Stimulated activated naive B cell treated with anti-CD40 and anti-IgM and Interleukin-4, amounts not matched to agents 10 μg/mL and 1 μg/mL and 100 μg/mL, for 72 hours (primary cell): ENCODE measurements around the gene NTMT2.
"Not testable (repeated sequence)": the region's sequence is repeated elsewhere in the genome, so short reads cannot be mapped to it uniquely, and the experiment has no call there.

Source experiments
- ATAC-seq, 2 donors: fragments of 150-1000 bp; cut with Tn5 transposase; replicated peaks; 2 replicates each; pipeline ENCODE4 v1.10.0; 2021; ENCODE audit warnings: moderate library complexity in 1 of 2
- DNase-seq: peaks from one replicate; pipeline ENCODE4 v3.0.0; 2021
- H3K27ac Mint-ChIP-seq: one replicate; pipeline ENCODE4 v1.8.0; 2022; ENCODE audit warnings: mild to moderate bottlenecking, mixed read lengths
- H3K27me3 Mint-ChIP-seq, 2 donors: one replicate each; pipeline ENCODE4 v1.8.0; 2022; ENCODE audit warnings: mixed read lengths in 2 of 2
- H3K36me3 Mint-ChIP-seq, 2 donors: one replicate each; pipeline ENCODE4 v1.8.0; 2022; ENCODE audit warnings: mixed read lengths in 2 of 2, mild to moderate bottlenecking in 1 of 2
- H3K4me1 Mint-ChIP-seq, 2 donors: one replicate each; pipeline ENCODE4 v1.8.0; 2022; ENCODE audit warnings: mixed read lengths in 2 of 2, mild to moderate bottlenecking in 1 of 2
- H3K4me3 Mint-ChIP-seq, 2 donors: one replicate each; pipeline ENCODE4 v1.8.0; 2022; ENCODE audit warnings: mild to moderate bottlenecking in 2 of 2, mixed read lengths in 2 of 2, moderate library complexity in 1 of 2
- H3K9me3 Mint-ChIP-seq, 2 donors: one replicate each; pipeline ENCODE4 v1.8.0; 2022; ENCODE audit warnings: mixed read lengths in 2 of 2, mild to moderate bottlenecking in 1 of 2

The NTMT2 gene

DNA sequence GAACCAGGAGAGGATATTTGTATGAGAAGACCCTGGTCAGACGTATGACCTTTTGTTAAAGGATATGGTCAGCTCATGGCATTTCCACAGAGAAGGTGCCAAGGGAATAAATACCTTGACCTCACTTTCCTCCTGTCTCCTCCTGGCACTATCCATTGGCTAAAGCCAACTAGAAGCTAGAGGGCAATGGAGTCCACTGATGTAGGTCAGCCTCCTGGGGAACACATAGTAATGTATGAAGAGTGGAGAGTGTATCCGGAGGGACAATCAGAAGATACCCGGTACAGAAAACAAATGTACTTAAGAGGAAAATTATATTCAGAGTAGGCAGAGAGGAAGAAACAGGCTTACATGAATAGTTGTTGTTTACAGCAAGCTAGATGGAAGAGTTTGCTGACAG is 698 bp upstream of the NTMT2 start:
- Mint-ChIP-seq H3K4me3 (no peak overlapping the region), H3K36me3 (no peaks in the 10 kb centered on the region), H3K9me3 (peaks cover 5 to 12% of the 10 kb centered on the region in 2 donors), H3K27me3 (peaks cover 9 to 10% of the 10 kb centered on the region in 2 donors), H3K27ac (no peak overlapping the region), H3K4me1 (no peaks in the 10 kb centered on the region)
- no peak for DNase-seq
- ATAC-seq = no peak

DNA sequence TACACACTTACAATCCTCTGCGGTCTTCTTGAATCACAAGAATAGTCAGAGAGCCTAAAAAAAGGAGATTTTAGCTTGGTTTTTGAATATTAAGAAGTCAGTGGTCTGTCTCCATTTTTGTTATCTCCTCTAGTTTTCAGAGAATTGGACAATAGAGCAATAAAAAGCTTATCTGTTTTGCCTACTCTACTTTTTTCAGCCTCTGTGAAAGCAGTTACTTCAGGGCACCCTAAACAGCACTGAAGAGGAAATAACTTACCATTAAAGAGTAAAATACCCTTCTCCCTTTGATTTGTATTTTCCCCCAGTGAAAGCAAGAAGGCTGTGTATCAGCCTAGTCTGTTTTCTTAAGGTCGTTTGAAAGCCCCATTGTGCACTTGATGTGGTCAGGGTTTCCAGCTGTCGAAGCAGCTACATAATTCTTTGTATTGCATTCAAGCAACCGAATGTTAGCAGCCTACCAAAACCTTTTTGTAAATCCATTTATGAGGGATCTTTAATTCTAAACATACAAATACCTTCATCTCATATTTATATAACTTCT is 1.0 kb downstream of the NTMT2 start:
- H3K9me3 Mint-ChIP-seq = peaks cover 5 to 12% of the 10 kb centered on the region in 2 donors
- H3K27me3 Mint-ChIP-seq = peaks cover 6 to 10% of the 10 kb centered on the region in 2 donors
- H3K4me1 Mint-ChIP-seq = no peaks in the 10 kb centered on the region
- no peak overlapping the region for H3K27ac Mint-ChIP-seq
- H3K36me3 Mint-ChIP-seq = no peaks in the 10 kb centered on the region
- ATAC-seq = no peak
- no peak for DNase-seq
- H3K4me3 Mint-ChIP-seq = no peak overlapping the region

GRCh38 chr1:170149241-170149640 is 3.5 kb downstream of the NTMT2 start:
- H3K27ac Mint-ChIP-seq = no peak overlapping the region
- no peak for ATAC-seq
- peaks cover 5 to 10% of the 10 kb centered on the region in 2 donors for H3K27me3 Mint-ChIP-seq
- H3K4me1 Mint-ChIP-seq = no peaks in the 10 kb centered on the region
- peaks cover 10 to 13% of the 10 kb centered on the region in 2 donors for H3K9me3 Mint-ChIP-seq
- H3K4me3 Mint-ChIP-seq = no peak overlapping the region
- no peak for DNase-seq
- H3K36me3 Mint-ChIP-seq = no peaks in the 10 kb centered on the region

DNA sequence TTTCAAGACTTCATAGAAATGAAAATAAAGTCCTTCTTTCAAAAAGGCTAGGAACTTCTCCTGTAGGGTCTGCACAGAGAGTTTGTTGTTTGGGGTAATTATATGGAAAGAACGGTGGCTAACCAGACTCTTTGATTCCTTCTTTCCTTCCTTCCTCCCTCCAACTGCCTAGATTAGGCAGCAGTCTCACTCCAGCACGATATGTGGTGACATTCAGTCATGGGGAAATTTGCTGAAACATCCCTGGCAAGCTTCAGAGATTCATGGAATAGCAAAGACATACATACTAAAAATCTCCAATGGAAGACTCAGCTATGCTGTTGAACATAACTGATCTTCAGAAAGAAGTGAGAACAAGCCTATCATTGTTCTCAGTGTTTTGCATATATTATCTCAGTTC is 4.3 kb downstream of the NTMT2 start:
- Mint-ChIP-seq H3K36me3 (no peaks in the 10 kb centered on the region), H3K9me3 (peaks cover 5 to 11% of the 10 kb centered on the region in 2 donors), H3K4me1 (no peaks in the 10 kb centered on the region), H3K27me3 (peaks cover 4 to 5% of the 10 kb centered on the region in 2 donors), H3K4me3 (no peak overlapping the region), H3K27ac (no peak overlapping the region)
- DNase-seq (no peak), ATAC-seq (no peak)

GRCh38 chr1:170150921-170151320 is 5.2 kb downstream of the NTMT2 start:
- H3K9me3 Mint-ChIP-seq = peaks cover 8 to 10% of the 10 kb centered on the region in 2 donors
- no peaks in the 10 kb centered on the region for H3K4me1 Mint-ChIP-seq
- ATAC-seq (no peak), DNase-seq (no peak)
- no peak overlapping the region for H3K27ac Mint-ChIP-seq
- peaks cover 0 to 8% of the 10 kb centered on the region in 2 donors for H3K27me3 Mint-ChIP-seq
- no peak overlapping the region for H3K4me3 Mint-ChIP-seq
- H3K36me3 Mint-ChIP-seq = no peaks in the 10 kb centered on the region

- peaks cover 8 to 10% of the 10 kb centered on the region in 2 donors for H3K9me3 Mint-ChIP-seq
- no peaks in the 10 kb centered on the region for H3K4me1 Mint-ChIP-seq
- DNase-seq (no peak), ATAC-seq (no peak)
- H3K27me3 Mint-ChIP-seq = peaks cover 0 to 6% of the 10 kb centered on the region in 2 donors
- no peak overlapping the region for H3K4me3 Mint-ChIP-seq
- H3K27ac Mint-ChIP-seq = no peak overlapping the region
- no peaks in the 10 kb centered on the region for H3K36me3 Mint-ChIP-seq
Measured at GRCh38 chr1:170153417-170153816, 7.7 kb downstream of the NTMT2 start.

DNA sequence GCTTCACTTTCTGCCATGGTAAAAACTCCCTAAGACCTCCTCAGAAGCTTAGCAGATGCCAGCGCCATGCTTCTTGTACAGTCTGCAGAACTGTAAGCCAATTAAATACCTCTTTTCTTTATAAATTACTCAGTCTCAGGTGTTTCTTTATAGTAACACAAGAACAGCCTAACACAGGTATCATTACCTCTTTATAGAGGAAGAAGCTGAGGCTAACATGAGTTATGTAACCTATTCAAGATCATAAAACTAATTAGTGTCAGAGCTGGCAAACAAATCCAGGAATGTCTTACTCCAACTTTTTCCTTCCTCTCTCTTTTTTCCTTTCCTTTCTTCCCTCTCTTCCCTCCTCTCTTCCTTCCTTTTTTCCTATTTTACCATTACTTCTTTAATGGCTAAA is 9.3 kb downstream of the NTMT2 start:
- DNase-seq (no peak), ATAC-seq (no peak)
- H3K4me1 Mint-ChIP-seq = no peaks in the 10 kb centered on the region
- H3K27ac Mint-ChIP-seq = no peak overlapping the region
- no peaks in the 10 kb centered on the region for H3K36me3 Mint-ChIP-seq
- peaks cover 8 to 10% of the 10 kb centered on the region in 2 donors for H3K9me3 Mint-ChIP-seq
- H3K27me3 Mint-ChIP-seq = peaks cover 5 to 8% of the 10 kb centered on the region in 2 donors
- no peak overlapping the region for H3K4me3 Mint-ChIP-seq

DNA sequence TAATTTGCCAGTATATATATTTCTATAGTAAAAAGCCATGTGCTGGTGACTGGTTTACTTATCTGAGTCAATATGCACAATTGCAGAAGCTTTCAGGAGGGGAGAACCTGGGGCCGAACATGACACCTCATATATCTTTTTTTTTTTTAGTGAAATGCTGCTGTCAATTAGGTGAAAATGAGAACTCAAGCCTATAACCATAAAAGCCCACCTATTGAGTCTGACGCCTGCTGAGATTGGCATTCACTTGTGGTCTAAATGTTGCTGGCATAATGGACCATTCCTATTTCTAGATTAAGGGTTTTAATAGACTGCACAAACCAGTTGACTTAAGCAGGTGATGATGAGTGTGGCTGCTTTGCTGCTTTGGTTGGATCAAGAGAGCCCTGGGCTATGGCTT is 10.8 kb downstream of the NTMT2 start:
- H3K27ac Mint-ChIP-seq = no peak overlapping the region
- peaks cover 5 to 8% of the 10 kb centered on the region in 2 donors for H3K27me3 Mint-ChIP-seq
- H3K36me3 Mint-ChIP-seq = no peaks in the 10 kb centered on the region
- ATAC-seq (no peak), DNase-seq (no peak)
- H3K4me1 Mint-ChIP-seq = no peaks in the 10 kb centered on the region
- H3K9me3 Mint-ChIP-seq = peaks cover 8 to 10% of the 10 kb centered on the region in 2 donors
- H3K4me3 Mint-ChIP-seq = no peak overlapping the region

- Mint-ChIP-seq H3K27ac (no peak overlapping the region), H3K36me3 (no peaks in the 10 kb centered on the region), H3K4me3 (no peak overlapping the region), H3K9me3 (peaks cover 8% of the 10 kb centered on the region in 2 donors), H3K4me1 (no peaks in the 10 kb centered on the region), H3K27me3 (peaks cover 5 to 8% of the 10 kb centered on the region in 2 donors)
- no peak for DNase-seq
- ATAC-seq = no peak
Measured at GRCh38 chr1:170157820-170158219, 12.1 kb downstream of the NTMT2 start.

DNA sequence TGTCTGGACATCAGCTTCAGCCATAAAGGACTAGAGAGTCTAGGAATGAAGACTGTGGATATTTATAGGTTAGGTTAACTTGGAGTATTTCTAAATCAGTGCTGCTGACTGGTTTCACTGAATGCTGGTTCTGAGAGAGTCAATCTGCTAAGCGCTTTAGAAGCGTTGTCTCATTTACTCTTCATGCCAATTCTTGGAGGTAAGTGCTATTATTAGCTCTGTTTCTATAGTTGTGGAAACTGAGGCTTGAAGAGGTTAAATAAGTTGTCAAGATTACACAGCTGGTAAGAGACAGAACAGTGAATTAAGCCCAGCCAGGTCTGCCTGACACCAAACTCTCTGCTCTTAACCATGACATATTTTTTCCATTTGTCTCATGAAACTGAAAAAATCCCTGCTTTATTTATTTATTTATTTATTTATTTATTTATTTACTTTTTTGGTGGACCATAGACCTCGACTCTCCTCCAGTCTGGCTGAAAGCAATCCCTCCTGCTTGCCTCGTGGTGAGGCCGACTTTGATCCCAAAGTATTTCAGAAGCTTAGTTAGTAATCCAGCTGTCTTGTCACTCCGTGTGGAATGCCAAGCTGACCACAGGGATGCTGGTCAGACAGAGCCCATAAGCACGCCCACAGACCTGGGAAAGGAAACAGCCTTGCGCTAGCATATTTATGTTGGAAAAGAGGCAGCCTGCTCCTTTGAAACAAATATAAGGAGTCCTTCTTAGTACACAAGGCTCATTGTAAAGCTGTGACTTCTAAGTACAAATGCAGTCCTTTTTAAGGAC is 16.9 kb downstream of the NTMT2 start:
- Mint-ChIP-seq H3K9me3 (no peaks in the 10 kb centered on the region), H3K27me3 (peaks cover 4 to 10% of the 10 kb centered on the region in 2 donors), H3K4me3 (no peak overlapping the region), H3K27ac (no peak overlapping the region), H3K36me3 (no peaks in the 10 kb centered on the region), H3K4me1 (peaks cover 0 to 2% of the 10 kb centered on the region in 2 donors)
- no peak for DNase-seq
- no peak for ATAC-seq

DNA sequence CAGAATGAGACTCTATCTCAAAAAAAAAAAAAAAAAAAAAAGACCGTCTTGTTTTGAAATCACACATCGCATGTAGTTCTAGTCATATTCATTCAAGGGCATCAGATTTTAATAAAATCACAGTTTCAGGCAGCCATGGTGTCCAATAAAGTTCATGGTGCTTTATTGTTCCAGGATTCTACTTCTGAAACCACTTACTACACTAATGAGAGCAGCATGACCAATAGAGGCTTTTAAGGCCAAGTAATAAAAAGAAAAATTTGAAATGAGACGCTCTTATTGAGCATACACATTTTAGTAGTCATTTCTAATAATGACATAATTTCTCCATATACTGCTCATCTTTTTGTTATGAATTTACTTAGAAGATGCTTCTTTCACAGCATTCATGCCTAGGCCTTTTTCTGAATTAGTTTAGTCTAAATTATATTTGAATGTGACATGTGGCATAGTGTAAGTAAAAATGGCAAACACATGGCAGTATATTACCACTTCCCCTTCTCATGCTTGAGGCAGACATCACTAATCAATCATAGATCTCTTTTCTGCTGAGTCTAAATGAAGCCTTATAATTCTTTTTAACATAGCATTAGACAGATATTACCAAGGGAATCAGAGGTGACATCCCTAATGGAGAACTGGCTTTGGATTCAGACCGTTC is 18.5 kb downstream of the NTMT2 start:
- H3K4me3 Mint-ChIP-seq = no peak overlapping the region
- ATAC-seq (no peak), DNase-seq (no peak)
- peaks cover 0 to 2% of the 10 kb centered on the region in 2 donors for H3K4me1 Mint-ChIP-seq
- peaks cover 4 to 8% of the 10 kb centered on the region in 2 donors for H3K27me3 Mint-ChIP-seq
- H3K27ac Mint-ChIP-seq = no peak overlapping the region
- no peaks in the 10 kb centered on the region for H3K9me3 Mint-ChIP-seq
- H3K36me3 Mint-ChIP-seq = no peaks in the 10 kb centered on the region

GRCh38 chr1:170166518-170167180 is 20.9 kb downstream of the NTMT2 start:
- Mint-ChIP-seq H3K4me3 (no peak overlapping the region), H3K9me3 (peaks cover 7 to 9% of the 10 kb centered on the region in 2 donors), H3K27ac (no peak overlapping the region), H3K4me1 (peaks cover 0 to 2% of the 10 kb centered on the region in 2 donors), H3K27me3 (peaks cover 0 to 4% of the 10 kb centered on the region in 2 donors), H3K36me3 (peaks cover 0 to 1% of the 10 kb centered on the region in 2 donors)
- DNase-seq (no peak), ATAC-seq (no peak)

- DNase-seq = no peak
- Mint-ChIP-seq H3K27me3 (peaks cover 4% of the 10 kb centered on the region in 2 donors), H3K36me3 (peaks cover 1 to 3% of the 10 kb centered on the region in 2 donors), H3K9me3 (peaks cover 12 to 17% of the 10 kb centered on the region in 2 donors), H3K4me3 (no peak overlapping the region), H3K27ac (no peak overlapping the region), H3K4me1 (peaks cover 0 to 2% of the 10 kb centered on the region in 2 donors)
- ATAC-seq = no peak
Measured at GRCh38 chr1:170168265-170168664, 22.5 kb downstream of the NTMT2 start.

GRCh38 chr1:170170513-170170912 is 24.8 kb downstream of the NTMT2 start:
- H3K9me3 Mint-ChIP-seq = peaks cover 12 to 21% of the 10 kb centered on the region in 2 donors
- not testable (repeated sequence) for H3K4me3 Mint-ChIP-seq, H3K4me1 Mint-ChIP-seq, ATAC-seq, DNase-seq, H3K27me3 Mint-ChIP-seq, H3K36me3 Mint-ChIP-seq, H3K27ac Mint-ChIP-seq
